Hepatocyte (in vitro differentiated cells): ENCODE results near the gene GRK3. TPM values are rescaled to one million over a fixed set of nuclear protein-coding genes. Genes with fewer than 3 reads are reported as not detected.

Experiments used
- DNase-seq: peaks from one replicate; pipeline ENCODE4 v3.0.0-alpha.2; 2016; ENCODE audit warnings: low spot score
- H2AFZ ChIP-seq: fragments of 200-600 bp; sonication (generic); 2 replicates; pipeline ENCODE4 v1.6.0; 2016; ENCODE audit warnings: antibody characterized with exemption, mild to moderate bottlenecking
- H3K27ac ChIP-seq: fragments of 200-600 bp; sonication (generic); 2 replicates; pipeline ENCODE4 v1.5.1; 2016; ENCODE audit warnings: mild to moderate bottlenecking
- H3K27me3 ChIP-seq: fragments of 200-600 bp; sonication (generic); 2 replicates; pipeline ENCODE4 v1.6.1; 2016
- H3K36me3 ChIP-seq: fragments of 200-600 bp; sonication (generic); replicated peaks from 2 replicates; pipeline ENCODE4 v1.5.1; 2016; ENCODE audit warnings: low read depth; ENCODE audit not compliant: insufficient read depth
- H3K4me1 ChIP-seq: fragments of 200-600 bp; sonication (generic); 2 replicates; pipeline ENCODE4 v1.5.1; 2016; ENCODE audit warnings: mild to moderate bottlenecking, moderate library complexity; ENCODE audit not compliant: insufficient read depth
- H3K4me2 ChIP-seq: fragments of 200-600 bp; sonication (generic); 2 replicates; pipeline ENCODE4 v1.6.0; 2016
- H3K4me3 ChIP-seq: fragments of 200-600 bp; sonication (generic); 2 replicates; pipeline ENCODE4 v1.5.1; 2016; ENCODE audit warnings: mild to moderate bottlenecking
- H3K79me2 ChIP-seq: fragments of 200-600 bp; sonication (generic); 2 replicates; pipeline ENCODE4 v1.6.0; 2017; ENCODE audit warnings: mild to moderate bottlenecking
- H3K9me2 ChIP-seq: fragments of 200-600 bp; sonication (generic); replicated peaks from 2 replicates; pipeline ENCODE4 v1.6.0; 2017; ENCODE audit warnings: mild to moderate bottlenecking; ENCODE audit not compliant: insufficient read depth
- H3K9me3 ChIP-seq: fragments of 200-600 bp; sonication (generic); 2 replicates; pipeline ENCODE4 v1.5.1; 2016; ENCODE audit warnings: low read depth, mild to moderate bottlenecking
- H4K20me1 ChIP-seq: fragments of 200-600 bp; sonication (generic); 2 replicates; pipeline ENCODE4 v1.6.0; 2016; ENCODE audit warnings: mild to moderate bottlenecking; ENCODE audit not compliant: insufficient read depth, poor library complexity, severe bottlenecking
- EZH2 ChIP-seq: fragments of 200-600 bp; sonication (generic); IDR thresholded peaks from 2 replicates; pipeline ENCODE4 v1.6.1; 2016; ENCODE audit warnings: antibody characterized with exemption, mild to moderate bottlenecking, borderline replicate concordance
- EZH2phosphoT487 ChIP-seq: fragments of 200-600 bp; sonication (generic); IDR thresholded peaks from one replicate; pipeline ENCODE4 v1.6.1; 2018; ENCODE audit warnings: antibody characterized with exemption, mild to moderate bottlenecking, low read depth, moderate library complexity; ENCODE audit not compliant: unreplicated experiment, severe bottlenecking
- WGBS: methylation state at CpG from one replicate; pipeline ENCODE4 v1.1.6; 2016; ENCODE audit warnings: low lambda C conversion rate; ENCODE audit errors: missing lambda C conversion rate; 5-methylcytosine and 5-hydroxymethylcytosine counted together
- polyA plus RNA-seq: library from polyadenylated mRNA; unstranded; fragments of >200 nt; fragmentation: Nextera tagmentation; extraction: Ambion mirVana; gene quantifications from 2 replicates; pipeline ENCODE4 v1.2.1, GENCODE V29; 2016
- total RNA-seq: library from RNA; depleted of rRNA; stranded (reverse); fragments of >200 nt; gene quantifications from 2 replicates; pipeline ENCODE4 v1.2.3, GENCODE V29; 2014
- TF ChIP-seq, protein P1 (sequence below): fragments of 200-600 bp; sonication (generic); IDR thresholded peaks from 2 replicates; pipeline ENCODE4 v1.5.1; 2016; ENCODE audit warnings: antibody characterized with exemption, mild to moderate bottlenecking; ENCODE audit not compliant: poor library complexity

The GRK3 gene
- total and polyA plus RNA-seq, 2 experiments from 2014 or later: 1.5 to 7.1 TPM

DNA sequence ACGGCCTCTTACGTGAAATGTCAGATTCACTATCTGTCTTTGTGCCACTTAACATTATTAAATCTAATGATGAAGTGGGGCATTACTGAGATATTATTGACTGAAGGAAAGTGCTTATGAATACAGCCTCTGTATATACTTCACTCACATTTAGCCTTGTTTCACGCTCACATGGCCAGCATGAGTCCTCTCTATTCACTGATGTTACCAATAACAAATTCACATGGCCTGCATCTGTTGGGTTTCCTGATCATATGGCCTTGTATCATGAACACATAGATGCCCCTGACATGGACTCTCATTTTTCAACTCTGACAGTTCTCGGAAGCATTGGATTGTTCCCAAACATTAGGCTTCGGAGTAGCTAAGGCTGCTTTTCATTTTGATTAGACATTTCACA lies 109.2 kb downstream of the GRK3 start:
- Histone ChIP-seq H3K4me1 (no peaks in the 10 kb centered on the region), H3K9me3 (no peaks in the 10 kb centered on the region), H4K20me1 (no peaks in the 10 kb centered on the region), H3K79me2 (no peaks in the 10 kb centered on the region), H3K4me3 (no peak overlapping the region), H3K36me3 (no peaks in the 10 kb centered on the region), H3K27ac (no peak overlapping the region), H3K9me2 (no peaks in the 10 kb centered on the region), H3K27me3 (no peaks in the 10 kb centered on the region), H2AFZ (no peak overlapping the region), H3K4me2 (no peak overlapping the region)
- no peak for DNase-seq
- TF ChIP-seq EZH2 (no peak), EZH2phosphoT487 (no peak)
- TF ChIP-seq, protein P1, sequence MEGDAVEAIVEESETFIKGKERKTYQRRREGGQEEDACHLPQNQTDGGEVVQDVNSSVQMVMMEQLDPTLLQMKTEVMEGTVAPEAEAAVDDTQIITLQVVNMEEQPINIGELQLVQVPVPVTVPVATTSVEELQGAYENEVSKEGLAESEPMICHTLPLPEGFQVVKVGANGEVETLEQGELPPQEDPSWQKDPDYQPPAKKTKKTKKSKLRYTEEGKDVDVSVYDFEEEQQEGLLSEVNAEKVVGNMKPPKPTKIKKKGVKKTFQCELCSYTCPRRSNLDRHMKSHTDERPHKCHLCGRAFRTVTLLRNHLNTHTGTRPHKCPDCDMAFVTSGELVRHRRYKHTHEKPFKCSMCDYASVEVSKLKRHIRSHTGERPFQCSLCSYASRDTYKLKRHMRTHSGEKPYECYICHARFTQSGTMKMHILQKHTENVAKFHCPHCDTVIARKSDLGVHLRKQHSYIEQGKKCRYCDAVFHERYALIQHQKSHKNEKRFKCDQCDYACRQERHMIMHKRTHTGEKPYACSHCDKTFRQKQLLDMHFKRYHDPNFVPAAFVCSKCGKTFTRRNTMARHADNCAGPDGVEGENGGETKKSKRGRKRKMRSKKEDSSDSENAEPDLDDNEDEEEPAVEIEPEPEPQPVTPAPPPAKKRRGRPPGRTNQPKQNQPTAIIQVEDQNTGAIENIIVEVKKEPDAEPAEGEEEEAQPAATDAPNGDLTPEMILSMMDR: no peak
- WGBS: 97% methylated on average over 5 of the region's 5 CpGs

DNA sequence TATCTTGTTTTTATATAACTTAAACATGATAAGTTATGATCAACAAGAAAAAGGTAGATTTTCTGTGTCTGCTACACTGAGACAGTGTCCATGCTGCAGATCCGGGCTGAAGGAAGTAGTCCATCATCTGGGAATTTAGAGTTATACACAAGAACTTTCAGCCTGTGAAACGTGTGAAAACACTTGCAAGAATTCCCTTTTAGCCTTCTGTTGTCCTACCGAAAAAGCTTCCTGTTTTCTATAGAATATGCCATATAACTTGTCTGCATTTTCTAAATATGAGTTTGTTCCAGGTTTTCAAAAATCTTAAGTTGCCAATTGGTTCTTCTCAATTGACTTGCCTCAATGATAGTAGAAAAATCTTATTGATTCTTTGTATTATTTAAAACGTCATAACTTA lies 113.2 kb downstream of the GRK3 start:
- 87% methylated on average over 4 of the region's 4 CpGs for WGBS
- no peak overlapping the region for H3K27ac ChIP-seq
- H4K20me1 ChIP-seq: no peaks in the 10 kb centered on the region
- H3K4me1 ChIP-seq: no peaks in the 10 kb centered on the region
- TF ChIP-seq EZH2 (no peak), EZH2phosphoT487 (no peak)
- TF ChIP-seq, protein P1: no peak
- no peak overlapping the region for H2AFZ ChIP-seq
- H3K9me2 ChIP-seq: no peaks in the 10 kb centered on the region
- no peaks in the 10 kb centered on the region for H3K36me3 ChIP-seq
- H3K9me3 ChIP-seq: no peaks in the 10 kb centered on the region
- H3K4me2 ChIP-seq: no peak overlapping the region
- DNase-seq: no peak
- H3K4me3 ChIP-seq: no peak overlapping the region
- H3K27me3 ChIP-seq: no peaks in the 10 kb centered on the region
- H3K79me2 ChIP-seq: no peaks in the 10 kb centered on the region

DNA sequence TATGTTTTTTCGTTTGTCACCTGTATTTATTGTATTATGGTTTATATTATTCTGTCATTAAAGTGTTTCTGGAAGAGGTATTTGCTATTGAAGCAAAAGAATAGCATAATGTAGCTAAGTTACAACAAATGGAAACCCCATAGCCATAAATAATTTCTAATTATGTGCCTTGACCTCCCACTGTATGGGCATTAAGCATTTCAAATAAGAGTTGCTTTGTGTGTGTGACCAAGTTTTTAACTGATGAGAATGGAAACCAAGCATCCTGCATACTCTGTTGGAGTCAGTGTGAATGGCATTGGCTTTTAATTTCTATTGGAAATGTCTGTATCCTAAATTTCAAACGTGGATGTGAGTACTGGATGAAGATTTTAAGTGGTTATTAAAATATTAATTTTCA lies 115.6 kb downstream of the GRK3 start:
- Histone ChIP-seq H3K4me3 (no peak overlapping the region), H3K79me2 (no peaks in the 10 kb centered on the region), H3K27ac (no peak overlapping the region), H3K9me3 (no peaks in the 10 kb centered on the region), H4K20me1 (no peaks in the 10 kb centered on the region), H3K36me3 (no peaks in the 10 kb centered on the region), H2AFZ (no peak overlapping the region), H3K27me3 (no peaks in the 10 kb centered on the region), H3K4me2 (no peak overlapping the region), H3K4me1 (no peaks in the 10 kb centered on the region), H3K9me2 (no peaks in the 10 kb centered on the region)
- 72% methylated on average over 2 of the region's 2 CpGs for WGBS
- TF ChIP-seq, protein P1: no peak
- TF ChIP-seq EZH2 (no peak), EZH2phosphoT487 (no peak)
- DNase-seq: no peak

DNA sequence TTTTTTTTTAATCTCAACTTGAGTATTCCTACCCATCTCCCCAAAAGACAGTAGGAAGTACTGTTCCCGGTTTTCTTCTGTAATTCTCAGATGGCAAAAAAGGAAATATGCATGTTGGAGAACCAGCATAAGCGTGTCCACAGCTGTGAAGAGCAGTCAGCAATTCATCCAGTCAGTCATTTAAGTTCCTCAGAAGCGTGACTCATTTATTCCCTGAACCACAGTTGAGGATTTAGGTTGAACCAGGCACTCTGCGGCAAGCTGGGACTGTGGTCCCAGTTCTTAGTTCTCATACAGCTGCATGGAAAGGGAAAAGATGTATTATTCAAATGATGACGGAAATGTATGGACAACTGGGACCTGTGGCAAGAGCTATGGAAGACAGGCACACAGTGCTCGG lies 116.5 kb downstream of the GRK3 start:
- no peaks in the 10 kb centered on the region for H4K20me1 ChIP-seq
- H2AFZ ChIP-seq: no peak overlapping the region
- 96% methylated on average over 6 of the region's 6 CpGs for WGBS
- no peak overlapping the region for H3K4me2 ChIP-seq
- H3K36me3 ChIP-seq: no peaks in the 10 kb centered on the region
- TF ChIP-seq, protein P1: no peak
- TF ChIP-seq EZH2: no peak
- no peak for TF ChIP-seq EZH2phosphoT487
- H3K9me2 ChIP-seq: no peaks in the 10 kb centered on the region
- H3K27ac ChIP-seq: no peak overlapping the region
- H3K4me3 ChIP-seq: no peak overlapping the region
- no peak for DNase-seq
- H3K4me1 ChIP-seq: no peaks in the 10 kb centered on the region
- H3K27me3 ChIP-seq: no peaks in the 10 kb centered on the region
- H3K9me3 ChIP-seq: no peaks in the 10 kb centered on the region
- H3K79me2 ChIP-seq: no peaks in the 10 kb centered on the region
